ENCODE results near the gene SERTAD4. TPM values are rescaled to one million over a fixed set of nuclear protein-coding genes. Genes with fewer than 3 reads are reported as not detected.

SERTAD4 gene
- total RNA-seq, 2 donors from 2014 or later = 4.2 to 4.6 TPM

- Histone ChIP-seq H3K27me3 (no peaks in the 10 kb centered on the region), H3K4me3 (no peak overlapping the region), H3K36me3 (no peaks in the 10 kb centered on the region), H3K9me3 (no peaks in the 10 kb centered on the region), H3K9ac (ENCODE audit: low read depth in 2 of 2, low read length in 2 of 2) (no peak overlapping the region), H3K4me1 (no peaks in the 10 kb centered on the region), H3K27ac (no peak overlapping the region)
- no peak for DNase-seq
- intact Hi-C loops (cut with DNase I) = no loop called here
- no peak for TF ChIP-seq CTCF (IDR thresholded peaks at IDR 0.05)
Observed at GRCh38 chr1:210198840-210199239, 33.8 kb upstream of the SERTAD4 start.

GRCh38 chr1:210200124-210200736 is 32.4 kb upstream of the SERTAD4 start:
- DNase-seq = no peak
- no peak overlapping the region for H3K9ac ChIP-seq (ENCODE audit: low read depth in 2 of 2, low read length in 2 of 2)
- H3K9me3 ChIP-seq = no peaks in the 10 kb centered on the region
- no peaks in the 10 kb centered on the region for H3K27me3 ChIP-seq
- H3K4me1 ChIP-seq = no peaks in the 10 kb centered on the region
- no peaks in the 10 kb centered on the region for H3K36me3 ChIP-seq
- H3K4me3 ChIP-seq = no peak overlapping the region
- no peak for TF ChIP-seq CTCF (IDR thresholded peaks at IDR 0.05)
- intact Hi-C loops (cut with DNase I) = loop anchor here (5.0 kb wide), 1 partner anchor 112 kb away; no protein-coding TSS in a partner anchor
- no peak overlapping the region for H3K27ac ChIP-seq

- Histone ChIP-seq H3K27ac (no peak overlapping the region), H3K4me3 (no peak overlapping the region), H3K9ac (ENCODE audit: low read depth in 2 of 2, low read length in 2 of 2) (no peak overlapping the region), H3K4me1 (no peaks in the 10 kb centered on the region), H3K9me3 (no peaks in the 10 kb centered on the region), H3K36me3 (no peaks in the 10 kb centered on the region), H3K27me3 (no peaks in the 10 kb centered on the region)
- no peak for DNase-seq
- TF ChIP-seq CTCF (IDR thresholded peaks at IDR 0.05) = no peak
- intact Hi-C loops (cut with DNase I) = loop anchor here (5.0 kb wide), 1 partner anchor 111 kb away; no protein-coding TSS in a partner anchor
Observed at GRCh38 chr1:210201681-210202080, 30.9 kb upstream of the SERTAD4 start.

- H3K36me3 ChIP-seq = no peaks in the 10 kb centered on the region
- intact Hi-C loops (cut with DNase I) = no loop called here
- H3K9ac ChIP-seq (ENCODE audit: low read depth in 2 of 2, low read length in 2 of 2) = no peak overlapping the region
- H3K4me1 ChIP-seq = no peaks in the 10 kb centered on the region
- DNase-seq = no peak
- H3K27ac ChIP-seq = no peak overlapping the region
- no peak overlapping the region for H3K4me3 ChIP-seq
- no peaks in the 10 kb centered on the region for H3K9me3 ChIP-seq
- TF ChIP-seq CTCF (IDR thresholded peaks at IDR 0.05) = no peak
- H3K27me3 ChIP-seq = no peaks in the 10 kb centered on the region
Observed at GRCh38 chr1:210207597-210208450, 24.8 kb upstream of the SERTAD4 start.

- intact Hi-C loops (cut with DNase I) = no loop called here
- no peak overlapping the region for H3K9ac ChIP-seq (ENCODE audit: low read depth in 2 of 2, low read length in 2 of 2)
- no peak overlapping the region for H3K27ac ChIP-seq
Observed at GRCh38 chr1:210213335-210213734, 19.3 kb upstream of the SERTAD4 start.

More at GRCh38 chr1:210213335-210213734, 19.3 kb upstream of the SERTAD4 start:
- Histone ChIP-seq H3K9me3 (no peaks in the 10 kb centered on the region), H3K4me3 (no peak overlapping the region), H3K27me3 (no peaks in the 10 kb centered on the region), H3K36me3 (no peaks in the 10 kb centered on the region), H3K4me1 (no peaks in the 10 kb centered on the region)
- TF ChIP-seq CTCF (IDR thresholded peaks at IDR 0.05) = no peak
- no peak for DNase-seq
